HG03196 (cell line): ENCODE data around the gene CEBPA.

Experiments used
- ATAC-seq: cut with Tn5 transposase; IDR thresholded peaks from one replicate; pipeline ENCODE4 v1.9.1; 2021; ENCODE audit not compliant: unreplicated experiment

The CEBPA gene

GRCh38 chr19:33252418-33252962, 49.8 kb downstream of the CEBPA start:
- ATAC-seq = no peak

DNA sequence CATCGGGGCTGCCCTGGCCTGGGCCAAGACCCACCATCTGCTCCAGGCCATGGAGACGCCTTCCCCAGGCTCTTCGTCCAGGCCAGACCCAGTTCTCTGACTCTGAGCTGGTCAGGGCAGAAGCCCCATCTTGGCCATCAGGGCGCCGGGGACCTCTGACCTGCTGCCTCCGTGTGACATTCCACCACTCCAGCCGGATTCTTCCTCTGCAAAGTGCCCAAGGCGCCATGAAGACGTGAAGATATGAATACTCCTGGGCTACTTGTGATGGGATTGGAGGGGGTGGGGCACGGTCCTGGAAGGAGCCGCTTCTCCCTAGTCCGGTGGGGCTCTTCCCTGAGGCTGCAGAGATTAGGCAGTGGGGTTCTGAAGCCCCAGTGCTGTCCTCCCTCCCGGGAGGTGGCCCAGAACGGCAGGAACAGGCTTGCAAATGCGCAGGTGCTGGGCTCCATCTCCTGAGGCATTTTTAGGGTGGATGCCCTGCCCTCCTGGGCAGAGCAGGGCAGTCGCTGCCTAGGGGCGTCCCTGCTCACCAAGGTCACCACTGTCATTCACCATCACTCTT, 50.7 kb downstream of the CEBPA start:
- no peak for ATAC-seq

- ATAC-seq = no peak
Measured at GRCh38 chr19:33251076-33251475, 51.3 kb downstream of the CEBPA start.

DNA sequence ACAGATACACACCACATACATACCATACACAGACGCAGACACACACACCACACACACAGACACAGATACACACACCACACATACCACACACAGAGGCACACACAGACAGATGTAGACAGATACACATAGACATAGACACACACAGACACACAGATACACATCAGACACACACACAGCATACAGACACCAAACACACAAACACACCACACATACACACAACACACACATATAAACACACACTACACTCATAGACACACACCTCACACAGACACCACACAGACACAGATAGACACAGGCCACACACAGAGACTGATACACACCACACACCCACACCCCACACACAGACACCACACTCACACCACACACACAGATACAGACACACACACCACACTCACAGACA, 51.8 kb downstream of the CEBPA start:
- ATAC-seq = no peak
